Raji (cell line): ENCODE results near the gene SORCS3.

Experiments used
- POLR2A ChIP-seq: IDR thresholded peaks from 2 replicates; pipeline ENCODE4 v1.6.1; 2011; ENCODE audit warnings: low read depth, low read length, control low read depth; ENCODE audit not compliant: insufficient read depth

The SORCS3 gene

DNA sequence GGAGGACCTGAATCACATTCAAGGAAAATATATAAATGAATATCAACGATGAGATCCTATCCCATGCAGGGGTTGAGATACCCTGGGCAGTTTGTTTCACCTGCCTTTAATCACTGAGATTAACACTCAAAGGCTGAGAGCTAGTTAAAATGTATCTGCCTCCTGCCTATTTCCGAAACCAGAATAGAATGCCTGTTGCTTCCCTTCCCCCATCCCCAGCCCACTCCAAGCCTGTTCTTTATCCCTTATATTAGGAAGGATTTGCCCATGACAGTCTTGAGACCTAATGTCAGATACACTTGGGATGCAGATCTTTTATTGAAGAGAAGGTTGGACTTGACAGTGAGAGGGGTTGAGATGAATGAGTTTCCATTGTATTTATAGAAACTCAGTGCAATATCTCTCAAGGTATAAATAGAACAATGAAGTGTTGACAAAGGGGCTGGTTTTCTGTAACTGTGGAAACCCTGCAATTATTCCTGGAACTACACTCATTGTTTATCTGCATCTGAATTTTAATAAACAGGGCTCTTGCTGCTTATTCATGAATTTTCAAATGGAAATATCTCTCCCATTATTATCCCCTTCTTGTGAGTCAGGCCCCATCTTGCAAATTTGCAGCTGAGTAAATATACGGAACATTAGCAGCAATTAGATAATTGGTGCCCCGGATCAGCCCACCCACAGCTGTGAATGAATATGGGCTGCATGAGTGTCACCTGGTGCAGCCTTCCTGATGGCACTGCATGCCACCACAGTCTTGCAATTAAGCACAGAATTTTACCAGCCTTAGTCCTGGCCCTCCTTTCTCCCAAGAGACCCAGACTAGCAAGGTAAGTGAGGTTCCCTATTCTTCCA lies 66.7 kb downstream of the SORCS3 start:
- TF ChIP-seq POLR2A, result no peak

DNA sequence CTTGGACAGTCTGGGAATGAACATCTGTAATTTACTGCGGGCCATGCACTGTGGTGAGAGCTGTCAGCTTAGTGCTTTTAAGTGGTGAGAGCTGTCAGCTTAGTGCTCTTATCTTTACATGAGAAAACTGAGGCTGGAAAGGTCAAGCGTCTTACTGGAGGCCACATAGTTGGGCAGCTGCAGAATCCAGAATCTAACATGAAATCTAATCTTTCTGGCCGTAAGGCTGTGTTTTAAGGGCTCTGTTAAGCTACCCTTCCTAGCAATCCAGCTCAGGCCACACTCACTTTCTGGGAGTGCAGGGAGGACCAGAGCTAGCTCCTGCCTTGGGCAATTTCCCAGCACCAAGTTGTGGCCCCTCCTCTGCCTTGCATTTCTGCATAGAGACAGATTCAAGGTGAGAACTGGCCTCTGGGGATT lies 70.2 kb downstream of the SORCS3 start:
- no peak for TF ChIP-seq POLR2A

DNA sequence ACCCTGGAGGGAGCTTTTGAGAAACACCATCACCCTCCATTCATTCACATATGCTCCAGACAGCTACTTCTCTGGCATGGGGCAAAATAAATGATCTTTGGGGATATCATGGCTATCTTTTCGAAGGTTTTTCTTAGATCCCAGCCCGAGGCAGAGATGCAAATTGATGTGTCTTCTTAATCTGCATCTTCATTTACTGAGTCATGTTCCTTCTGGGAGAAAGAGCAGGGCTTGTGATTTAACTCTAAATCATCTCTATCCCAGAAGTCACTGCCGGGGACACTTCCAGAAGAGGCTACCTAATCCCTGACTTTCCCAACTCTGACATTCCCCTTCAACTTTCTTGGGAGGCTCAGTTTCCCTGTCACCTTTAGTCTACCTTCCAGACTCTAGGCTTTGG lies 90.1 kb downstream of the SORCS3 start:
- no peak for TF ChIP-seq POLR2A

DNA sequence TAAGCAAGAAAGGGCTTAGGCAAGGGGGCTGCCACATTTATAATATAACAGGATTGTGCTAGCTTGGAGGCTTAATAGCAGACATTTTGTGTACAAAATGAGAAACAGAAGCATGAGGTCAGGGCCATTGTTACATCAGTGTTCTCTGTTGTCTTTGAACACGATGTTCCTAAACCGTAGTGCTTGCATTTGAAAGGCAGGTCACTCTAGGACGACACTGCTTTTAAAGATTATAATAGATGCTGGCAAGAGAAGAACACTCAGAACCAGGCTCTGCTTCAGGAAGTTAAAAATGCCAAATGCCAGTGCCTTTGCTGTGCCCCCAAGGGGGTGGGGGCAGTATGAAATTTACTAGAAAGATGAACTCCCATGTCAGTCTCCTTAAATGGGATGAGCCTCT lies 91.1 kb downstream of the SORCS3 start:
- no peak for TF ChIP-seq POLR2A

DNA sequence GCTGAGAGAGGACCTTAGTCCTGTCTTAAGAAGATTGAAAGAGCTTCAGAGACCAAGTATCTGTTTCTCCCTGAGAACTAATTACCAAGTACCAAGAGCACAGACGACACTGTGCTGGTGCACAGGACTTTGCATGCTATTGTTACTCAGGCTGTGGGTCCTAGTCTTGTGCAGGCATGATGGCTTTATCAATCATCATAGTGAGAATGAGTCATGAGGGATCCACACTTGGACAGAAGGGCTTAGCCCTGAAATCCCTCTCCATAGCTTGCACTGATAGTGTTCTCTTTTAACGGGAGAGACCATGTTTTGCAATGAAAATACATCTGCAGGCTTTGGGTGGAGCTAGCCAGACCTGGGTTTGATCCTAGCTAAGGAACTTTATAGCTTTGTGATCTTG lies 93.3 kb downstream of the SORCS3 start:
- TF ChIP-seq POLR2A, result no peak

DNA sequence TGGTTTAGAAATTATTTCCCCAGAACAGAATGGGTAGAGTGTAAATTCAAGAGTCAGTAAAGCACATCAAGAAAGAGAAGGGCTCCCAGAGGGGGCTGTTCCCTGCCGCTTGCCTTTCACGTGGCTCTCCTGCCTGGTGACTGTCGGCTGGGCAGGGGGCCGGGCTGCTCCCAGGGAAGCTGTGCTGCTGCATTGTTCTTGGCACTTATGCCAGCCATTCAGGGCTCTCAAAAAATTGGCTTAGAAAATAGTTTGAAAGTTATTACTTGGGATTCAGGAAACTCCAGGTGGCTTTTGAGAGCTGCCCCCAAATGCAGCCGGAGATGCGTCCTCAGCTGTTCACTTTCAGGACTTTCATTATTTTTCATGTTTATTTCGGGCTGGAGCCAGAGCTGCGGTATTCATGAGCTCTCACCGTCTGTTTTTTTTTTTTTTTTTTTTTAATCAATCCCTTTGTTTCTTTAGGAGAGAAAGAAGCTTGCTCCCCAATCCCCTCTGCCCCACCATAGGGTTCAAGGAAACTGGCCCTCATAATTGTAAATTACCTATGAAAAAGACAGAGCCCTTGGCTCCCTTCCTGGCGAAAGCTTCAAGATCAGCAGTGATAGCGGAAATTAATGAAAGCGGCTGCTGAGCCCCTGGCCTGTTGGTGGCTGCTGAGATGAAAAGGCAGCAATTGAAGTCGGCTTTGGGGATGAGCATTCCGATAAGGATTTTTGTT lies 94.1 kb downstream of the SORCS3 start:
- no peak for TF ChIP-seq POLR2A

DNA sequence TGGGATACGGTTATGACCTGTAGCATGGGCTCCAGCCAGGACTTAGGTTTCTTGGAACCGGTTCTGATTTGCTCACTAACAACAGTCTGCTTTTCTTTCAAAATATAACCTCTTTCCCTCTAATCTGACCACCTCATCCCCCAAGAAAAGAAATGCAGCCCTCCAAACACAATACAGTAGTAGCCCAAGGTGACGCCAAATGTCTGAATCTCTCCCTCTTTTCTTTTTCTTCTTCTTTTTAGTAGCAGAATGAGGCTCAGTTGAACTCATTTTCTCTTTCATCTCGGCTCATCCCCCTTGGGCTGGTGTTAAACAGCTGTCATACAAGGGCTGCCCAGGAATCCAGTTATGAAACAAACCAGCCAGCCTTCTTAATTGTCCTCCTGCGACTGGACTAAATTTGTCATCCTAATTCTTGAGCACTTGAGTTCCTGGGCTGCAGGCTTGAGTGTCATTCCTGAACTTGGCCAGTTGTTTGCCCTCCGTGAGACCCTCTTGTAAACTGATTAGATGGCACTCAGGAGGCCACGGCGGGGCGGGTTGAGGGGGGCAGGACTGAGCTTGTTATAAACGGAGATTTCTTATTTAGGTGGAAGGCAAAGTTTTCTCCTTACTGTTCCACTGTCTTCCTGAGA lies 94.8 kb downstream of the SORCS3 start:
- TF ChIP-seq POLR2A, result no peak

DNA sequence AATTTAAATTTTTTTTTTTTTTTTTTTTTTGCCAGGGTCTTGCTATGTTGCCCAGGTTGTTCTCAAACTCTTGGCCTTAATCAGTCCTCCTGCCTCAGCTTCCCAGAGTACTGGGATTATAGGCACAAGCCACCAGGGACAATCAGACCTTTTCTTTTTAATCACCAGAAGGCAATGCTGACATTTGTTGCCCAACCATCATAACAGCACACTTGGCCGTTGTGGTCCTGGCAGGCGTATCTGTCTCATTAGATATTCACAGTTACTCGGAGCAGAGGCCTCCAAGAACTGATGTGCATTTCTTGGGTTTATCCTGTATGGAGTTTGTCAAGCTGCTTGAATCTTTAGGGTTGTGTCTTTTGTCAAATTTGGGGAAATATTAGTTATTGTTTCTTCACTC lies 100.0 kb downstream of the SORCS3 start:
- TF ChIP-seq POLR2A, result no peak

DNA sequence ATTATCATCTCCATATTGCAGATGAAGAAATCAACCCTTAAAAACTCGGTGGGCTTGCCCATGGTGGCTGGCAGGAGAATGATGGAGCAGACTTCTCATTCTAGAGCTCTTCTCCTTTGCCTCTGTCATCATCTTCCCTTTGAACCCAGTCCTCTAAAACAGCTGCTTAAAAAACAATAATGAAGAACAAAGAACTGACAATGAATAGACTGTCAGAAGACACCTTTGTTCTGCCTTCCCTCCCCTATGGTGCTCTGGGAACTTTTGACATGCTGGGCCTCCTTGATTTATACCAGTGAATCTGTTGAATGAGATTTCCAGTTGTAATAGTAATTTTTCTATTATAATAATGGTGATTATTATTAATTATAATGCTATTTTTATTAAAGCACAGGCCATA lies 103.0 kb downstream of the SORCS3 start:
- no peak for TF ChIP-seq POLR2A

DNA sequence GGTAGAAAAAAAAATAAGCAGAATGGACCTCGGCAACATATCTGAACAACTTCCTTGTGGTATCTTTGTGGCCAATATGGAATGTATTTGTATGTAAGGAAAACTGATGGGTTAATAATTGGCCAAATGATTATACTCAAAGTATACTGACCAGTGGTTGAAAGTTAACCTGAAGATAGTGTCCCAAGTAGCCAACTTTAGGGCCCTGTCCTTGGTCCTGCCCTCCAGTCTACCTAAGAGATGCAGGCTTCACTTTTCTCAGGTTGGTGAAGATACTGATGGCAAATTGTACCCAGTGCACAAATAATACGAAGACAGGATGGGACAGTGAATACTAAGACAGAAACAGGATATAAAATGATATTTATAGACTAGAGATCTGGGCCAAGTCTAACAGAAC lies 109.2 kb downstream of the SORCS3 start:
- TF ChIP-seq POLR2A, result no peak

DNA sequence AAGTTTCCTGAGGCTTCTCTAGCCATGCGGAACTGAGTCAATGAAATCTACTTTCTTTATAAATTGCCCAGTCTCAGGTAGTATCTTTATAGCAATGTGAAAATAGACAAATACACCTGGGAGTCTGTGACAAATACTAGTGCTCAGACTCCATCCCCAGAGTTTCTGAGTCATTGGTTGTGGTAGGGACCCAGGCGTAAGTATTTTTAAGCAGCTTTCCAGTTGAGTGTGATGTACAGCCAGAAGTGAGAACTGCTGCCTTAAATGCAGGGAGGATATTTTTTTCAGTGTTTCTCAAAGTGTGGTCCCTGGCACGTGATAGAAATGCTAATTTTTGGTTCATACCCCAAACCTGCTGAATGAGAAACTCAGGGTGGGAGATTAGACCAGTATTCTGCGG lies 121.7 kb downstream of the SORCS3 start:
- no peak for TF ChIP-seq POLR2A

DNA sequence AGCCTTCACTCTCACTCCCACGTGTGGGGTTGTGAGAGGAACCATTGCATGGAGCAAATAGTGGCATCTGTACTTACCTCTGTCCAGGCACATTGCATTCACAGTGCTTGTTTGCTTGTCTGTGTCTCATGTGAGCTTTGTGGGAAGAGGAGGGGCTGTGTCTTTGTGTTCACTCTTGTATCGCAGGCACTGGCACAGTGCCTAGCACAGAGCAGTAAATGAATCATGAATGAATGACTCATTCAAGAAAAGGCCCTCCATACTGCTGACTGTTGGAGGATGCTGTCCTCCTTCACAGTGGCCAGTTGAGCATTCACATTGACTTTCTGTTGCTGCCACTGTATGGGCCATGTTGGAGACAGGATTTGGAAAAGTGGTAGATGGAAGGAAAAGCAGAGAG lies 125.3 kb downstream of the SORCS3 start:
- TF ChIP-seq POLR2A, result no peak

DNA sequence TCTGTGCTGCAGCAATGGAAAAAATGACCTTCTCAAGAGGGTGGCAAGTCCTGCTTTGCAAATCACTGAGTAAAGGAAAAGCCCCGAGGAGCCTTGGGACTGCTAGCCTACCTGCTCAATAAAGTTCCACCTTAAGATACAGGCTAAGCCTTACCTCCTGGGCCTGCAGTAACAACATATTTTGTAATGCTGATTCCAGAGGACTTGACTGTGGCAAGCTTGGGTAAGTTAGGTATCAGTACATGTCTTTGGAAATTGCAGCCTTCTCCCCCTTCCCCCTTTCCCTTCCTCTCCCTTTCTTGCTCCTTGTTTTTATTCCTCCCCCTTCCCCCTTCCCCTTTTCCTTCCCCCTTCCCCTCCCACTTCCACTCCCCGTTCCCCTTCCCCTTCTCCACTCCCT lies 126.2 kb downstream of the SORCS3 start:
- no peak for TF ChIP-seq POLR2A

DNA sequence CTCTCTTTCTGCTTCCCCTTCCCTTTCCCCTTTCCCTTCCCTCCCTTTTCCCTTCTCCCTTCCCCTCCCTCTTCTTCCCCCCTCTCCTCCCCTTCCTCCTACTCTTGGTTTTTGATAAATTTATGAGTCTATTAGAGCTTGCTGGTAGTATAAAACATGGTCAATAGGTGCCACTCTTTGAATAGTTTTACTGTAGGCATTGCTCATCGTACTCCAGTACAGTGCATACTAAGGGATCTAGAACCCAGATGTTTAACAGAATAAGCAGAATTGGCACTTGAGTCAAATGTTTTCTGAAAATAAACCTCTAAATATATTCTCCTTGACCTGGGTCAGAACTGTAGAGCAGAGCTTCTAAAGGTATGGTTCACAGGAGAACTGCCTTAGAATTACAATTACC lies 126.7 kb downstream of the SORCS3 start:
- TF ChIP-seq POLR2A, result no peak

DNA sequence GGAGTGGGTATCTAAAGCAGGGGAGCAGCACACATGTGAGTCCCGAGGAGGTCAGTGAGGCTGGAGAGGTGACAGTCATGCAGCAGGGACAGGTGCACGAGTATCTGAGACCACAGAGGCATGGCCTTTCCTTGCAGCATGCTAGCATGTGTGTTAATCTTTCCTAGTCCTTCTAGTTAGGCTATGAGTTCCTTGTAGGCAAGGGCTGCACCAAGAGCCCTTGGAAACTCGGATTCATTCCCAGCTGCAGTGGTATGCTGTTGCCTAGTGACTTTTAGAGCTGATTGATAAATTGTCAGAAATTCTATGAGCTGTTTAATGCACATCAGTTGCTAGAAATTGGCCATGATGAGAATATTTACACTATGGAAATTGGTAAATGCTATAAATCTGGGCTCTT lies 132.0 kb downstream of the SORCS3 start:
- no peak for TF ChIP-seq POLR2A

DNA sequence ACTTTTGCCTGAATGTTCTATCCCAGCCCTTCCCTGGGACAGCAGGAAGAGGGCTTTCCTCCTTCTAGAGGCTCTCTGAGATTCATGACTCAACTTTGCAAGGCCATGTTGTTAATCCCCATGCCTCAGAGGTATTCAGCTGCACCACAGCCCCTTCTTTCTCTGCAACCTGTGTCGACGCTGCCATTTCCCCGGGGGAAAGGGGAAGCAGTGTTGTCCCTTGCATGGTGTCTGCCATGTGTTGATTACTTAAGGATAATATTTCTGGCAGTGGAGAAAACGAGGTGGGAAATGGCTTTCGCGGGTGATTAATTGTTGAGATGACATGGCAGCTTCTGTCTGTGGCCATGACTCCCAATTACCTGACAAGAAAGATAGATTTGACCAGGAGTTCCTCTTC lies 133.1 kb downstream of the SORCS3 start:
- no peak for TF ChIP-seq POLR2A

DNA sequence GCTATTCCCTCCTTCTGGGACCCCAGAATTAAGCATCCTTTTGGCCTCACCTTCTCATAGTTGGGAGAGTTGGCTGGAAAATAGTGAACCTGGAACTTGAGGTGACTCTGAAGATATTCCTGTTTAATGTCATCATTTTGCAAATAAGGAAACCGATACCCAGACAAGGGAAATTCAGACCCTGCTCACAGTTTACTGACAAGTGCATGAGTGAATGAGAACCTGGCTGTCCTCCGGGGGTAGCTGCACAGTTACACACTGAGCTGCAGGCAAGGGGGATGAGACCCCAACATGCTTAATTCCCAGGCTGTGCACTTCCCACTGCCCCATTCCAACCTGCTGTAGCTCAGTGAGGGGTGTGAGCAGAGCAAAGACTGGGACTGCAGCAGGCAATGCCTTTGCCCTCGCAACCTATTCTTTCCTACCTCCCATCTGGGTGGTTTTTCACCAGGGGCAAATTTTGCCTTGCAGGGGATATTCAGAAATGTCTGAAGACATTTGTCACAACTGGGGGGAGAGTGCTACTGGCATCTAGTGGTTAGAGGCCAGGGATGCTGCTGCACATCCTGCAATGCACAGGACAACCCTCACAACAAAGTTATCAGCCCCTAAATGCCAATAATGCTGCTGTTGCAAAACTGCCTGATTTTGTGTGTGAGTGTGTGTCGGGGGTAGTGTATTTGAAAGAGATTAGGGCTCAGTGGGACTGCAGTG lies 136.2 kb downstream of the SORCS3 start:
- no peak for TF ChIP-seq POLR2A
